ENCODE measurements around the gene BCL11A.

- TF ChIP-seq EZH2phosphoT487 (IDR thresholded peaks at IDR 0.05) (no peak), CTCF (IDR thresholded peaks at IDR 0.05) (no peak)
Measured at GRCh38 chr2:60480089-60480773, 73.2 kb downstream of the BCL11A start.

Measured in neural progenitor cell (in vitro differentiated cells).